IMR-90 (cell line): ENCODE measurements around the gene IGFBPL1. TPM values are rescaled to one million over a fixed set of nuclear protein-coding genes. Genes with fewer than 3 reads are reported as not detected.

Experiments
- ATAC-seq: fragments of 200-7000 bp; cut with Tn5 transposase; 2 replicates; pipeline ENCODE4 v1.9.1; 2020; ENCODE audit warnings: low read depth, mild to moderate bottlenecking, moderate library complexity
- BruUV-seq: library from RNA; stranded (reverse); fragments of 400-500 nt; replicated peaks from 2 replicates; lab custom pipeline; 2021; lab: Mats Ljungman, UMichigan
- CTCF ChIA-PET: fragments of 300-600 bp; formaldehyde crosslinking; extraction: SDS; loops from one replicate; lab custom pipeline; 2021; ENCODE audit warnings: antibody characterized with exemption; lab: Yijun Ruan, JAX
- POLR2A ChIA-PET: fragments of 300-600 bp; sonication (Branson Sonifier 250); formaldehyde crosslinking; loops from one replicate; lab custom pipeline; 2022; ENCODE audit warnings: antibody characterized with exemption; ENCODE audit not compliant: unreplicated experiment; lab: Charles Lee
- DNase-seq: peaks from one replicate; pipeline ENCODE4 v3.0.0; 2013
- H2AFZ ChIP-seq: replicated peaks from 2 replicates; pipeline ENCODE3; 2013; ENCODE audit warnings: low read length, mild to moderate bottlenecking; ENCODE audit not compliant: poor library complexity
- H2AK5ac ChIP-seq: 2 replicates; pipeline ENCODE4 v1.6.1; 2013; ENCODE audit warnings: low read depth, low read length, inconsistent platforms
- H2AK9ac ChIP-seq: replicated peaks from 2 replicates; pipeline ENCODE3; 2013; ENCODE audit warnings: mild to moderate bottlenecking, low read depth, low read length, moderate library complexity; ENCODE audit not compliant: poor library complexity
- H2BK120ac ChIP-seq: 2 replicates; pipeline ENCODE4 v1.6.1; 2013; ENCODE audit warnings: low read depth, low read length, inconsistent platforms
- H2BK15ac ChIP-seq: 3 replicates; pipeline ENCODE4 v1.6.1; 2013; ENCODE audit warnings: low read depth, low read length, inconsistent platforms
- H2BK20ac ChIP-seq: 2 replicates; pipeline ENCODE4 v1.6.1; 2013; ENCODE audit warnings: low read depth, mild to moderate bottlenecking, inconsistent platforms, low read length, moderate library complexity
- H2BK5ac ChIP-seq: 2 replicates; pipeline ENCODE4 v1.6.1; 2013; ENCODE audit warnings: mild to moderate bottlenecking, low read depth, low read length, inconsistent platforms; ENCODE audit not compliant: poor library complexity, severe bottlenecking
- H3K14ac ChIP-seq: replicated peaks from 2 replicates; pipeline ENCODE4 v1.6.1; 2013; ENCODE audit warnings: low read depth, low read length, inconsistent platforms
- H3K18ac ChIP-seq: 2 replicates; pipeline ENCODE4 v1.6.1; 2013; ENCODE audit warnings: low read depth, low read length, control low read depth
- H3K23ac ChIP-seq: 2 replicates; pipeline ENCODE4 v1.6.1; 2013; ENCODE audit warnings: low read depth, low read length, inconsistent platforms
- H3K27ac ChIP-seq: 2 replicates; pipeline ENCODE4 v1.5.1; 2013; ENCODE audit warnings: mild to moderate bottlenecking, control low read depth, low read length; ENCODE audit not compliant: insufficient read depth
- H3K27me3 ChIP-seq: 2 replicates; pipeline ENCODE4 v1.6.1; 2013; ENCODE audit warnings: low read length; ENCODE audit not compliant: control insufficient read depth, insufficient read depth
- H3K36me3 ChIP-seq: 2 replicates; pipeline ENCODE4 v1.6.1; 2013; ENCODE audit warnings: low read length, mixed read lengths; ENCODE audit not compliant: control insufficient read depth, insufficient read depth
- H3K4ac ChIP-seq: 2 replicates; pipeline ENCODE4 v1.6.1; 2013; ENCODE audit warnings: low read depth, low read length, inconsistent platforms
- H3K4me1 ChIP-seq: 2 replicates; pipeline ENCODE4 v1.6.1; 2013; ENCODE audit warnings: low read length, mixed read lengths; ENCODE audit not compliant: control insufficient read depth, insufficient read depth
- H3K4me2 ChIP-seq: 2 replicates; pipeline ENCODE4 v1.6.1; 2013; ENCODE audit warnings: low read depth, mild to moderate bottlenecking, control low read depth, low read length, moderate library complexity
- H3K4me3 ChIP-seq: 2 replicates; pipeline ENCODE4 v1.5.1; 2013; ENCODE audit warnings: low read depth, mild to moderate bottlenecking, control low read depth, low read length, moderate library complexity; ENCODE audit not compliant: insufficient read depth
- H3K56ac ChIP-seq: 2 replicates; pipeline ENCODE4 v1.6.1; 2013; ENCODE audit warnings: low read length, inconsistent platforms; ENCODE audit not compliant: insufficient read depth; ENCODE audit errors: extremely low read depth
- H3K79me1 ChIP-seq, 2 experiments: 2 replicates each; pipeline ENCODE4 v1.6.1; 2013; ENCODE audit warnings: low read length in 2 of 2, inconsistent platforms in 1 of 2, low read depth in 1 of 2
- H3K9ac ChIP-seq: 2 replicates; pipeline ENCODE4 v1.6.1; 2013; ENCODE audit warnings: low read depth, low read length, control low read depth
- H3K9me1 ChIP-seq: 2 replicates; pipeline ENCODE4 v1.6.1; 2013; ENCODE audit warnings: low read length, inconsistent platforms; ENCODE audit not compliant: insufficient read depth
- H3K9me3 ChIP-seq: 2 replicates; pipeline ENCODE4 v1.6.1; 2013; ENCODE audit warnings: low read length; ENCODE audit not compliant: control insufficient read depth, insufficient read depth
- H4K20me1 ChIP-seq: 2 replicates; pipeline ENCODE4 v1.6.1; 2013; ENCODE audit warnings: low read length, inconsistent platforms; ENCODE audit not compliant: insufficient read depth
- H4K5ac ChIP-seq: 2 replicates; pipeline ENCODE4 v1.6.1; 2013; ENCODE audit warnings: mild to moderate bottlenecking, low read depth, low read length, control low read depth
- H4K8ac ChIP-seq, 2 experiments: 2 replicates each; pipeline ENCODE4 v1.6.1; 2013; ENCODE audit warnings: low read depth in 2 of 2, low read length in 2 of 2, control low read depth in 1 of 2, inconsistent platforms in 1 of 2
- H4K91ac ChIP-seq: 2 replicates; pipeline ENCODE4 v1.6.1; 2013; ENCODE audit warnings: low read depth, low read length, inconsistent platforms; ENCODE audit not compliant: insufficient read depth
- BHLHE40 ChIP-seq: fragments of 150-350 bp; IDR thresholded peaks from 2 replicates; pipeline ENCODE4 v1.6.1; 2016; ENCODE audit warnings: mild to moderate bottlenecking, low read depth, low read length
- CEBPB ChIP-seq: IDR thresholded peaks from 2 replicates; pipeline ENCODE4 v1.6.1; 2012; ENCODE audit warnings: low read depth, low read length, improper control_type of control experiment
- CHD1 ChIP-seq: IDR thresholded peaks from 2 replicates; pipeline ENCODE4 v1.6.1; 2012; ENCODE audit warnings: low read depth, low read length, improper control_type of control experiment
- FOS ChIP-seq: fragments of 150-350 bp; IDR thresholded peaks from 2 replicates; pipeline ENCODE4 v1.6.1; 2016; ENCODE audit warnings: low read depth, low read length
- MAFK ChIP-seq: IDR thresholded peaks from 2 replicates; pipeline ENCODE4 v1.6.1; 2012; ENCODE audit warnings: low read depth, low read length, improper control_type of control experiment
- MAZ ChIP-seq: IDR thresholded peaks from 2 replicates; pipeline ENCODE4 v1.6.1; 2012; ENCODE audit warnings: low read depth, mild to moderate bottlenecking, low read length, improper control_type of control experiment, moderate library complexity, borderline replicate concordance
- MXI1 ChIP-seq: IDR thresholded peaks from 2 replicates; pipeline ENCODE4 v1.6.1; 2012; ENCODE audit warnings: low read depth, mild to moderate bottlenecking, low read length, moderate library complexity, borderline replicate concordance
- NFE2L2 ChIP-seq: fragments of 150-350 bp; IDR thresholded peaks from 2 replicates; pipeline ENCODE4 v1.6.1; 2016; ENCODE audit warnings: low read depth, mild to moderate bottlenecking, low read length
- RAD21 ChIP-seq: IDR thresholded peaks from 2 replicates; pipeline ENCODE4 v1.6.1; 2012; ENCODE audit warnings: low read length, improper control_type of control experiment
- RCOR1 ChIP-seq: IDR thresholded peaks from 2 replicates; pipeline ENCODE4 v1.6.1; 2012; ENCODE audit warnings: mild to moderate bottlenecking, low read length, improper control_type of control experiment; ENCODE audit not compliant: insufficient replicate concordance
- SMC3 ChIP-seq: fragments of 150-350 bp; IDR thresholded peaks from 2 replicates; pipeline ENCODE4 v1.6.1; 2016; ENCODE audit warnings: low read depth, mild to moderate bottlenecking, antibody characterized with exemption, low read length, moderate library complexity
- WGBS, 2 experiments: methylation state at CpG; one replicate each; pipeline versions ENCODE4 v1.1.5 to v1.1.7; 2013; ENCODE audit warnings: missing lambda C conversion rate in 2 of 2; ENCODE audit not compliant: insufficient read length in 1 of 2; ENCODE audit errors: extremely low coverage in 2 of 2; 5-methylcytosine and 5-hydroxymethylcytosine counted together
- dilution Hi-C: fragments of 300-500 bp; cut with HindIII; formaldehyde crosslinking; loops from one replicate; pipeline ENCODE4 v1.14.3; 2018; ENCODE audit warnings: low sequenced_read_pairs; ENCODE audit not compliant: unreplicated experiment
- in situ Hi-C: fragments of 300-500 bp; cut with MboI; formaldehyde crosslinking; loops from 3 replicates; pipeline ENCODE4 v1.14.3; 2019; ENCODE audit warnings: low sequenced_read_pairs, inconsistent platforms, mixed read lengths
- intact Hi-C: fragments of 100-400 bp; cut with micrococcal nuclease; formaldehyde crosslinking; loops from 2 replicates; pipeline ENCODE4 v1.10.0; 2022
- polyA plus RNA-seq, 3 experiments: library from polyadenylated mRNA; depleted of rRNA; stranded (reverse); fragments of >200 nt; gene quantifications; 2 replicates each; pipeline ENCODE4 v1.2.3, GENCODE V29; 2012; ENCODE audit warnings: low replicate concordance in 1 of 3
- total RNA-seq: library from RNA; depleted of rRNA; stranded (reverse); fragments of >200 nt; gene quantifications from 2 replicates; pipeline ENCODE4 v1.2.3, GENCODE V29; 2012
- TF ChIP-seq, protein P1 (sequence below): fragments of 150-350 bp; IDR thresholded peaks from 2 replicates; pipeline ENCODE4 v1.6.1; 2017; ENCODE audit warnings: mild to moderate bottlenecking, antibody characterized with exemption, low read length, low read depth
- TF ChIP-seq, protein P2 (sequence below): conservative IDR thresholded peaks from 2 replicates; pipeline ENCODE4 v1.5.1; 2012; ENCODE audit warnings: mild to moderate bottlenecking, low read depth, low read length, improper control_type of control experiment

Gene IGFBPL1
- total and polyA plus RNA-seq, 2 of the 4 experiments (the other 2 are of a cell fraction) = not detected

- ATAC-seq = no peak
- H4K20me1 ChIP-seq = no peaks in the 10 kb centered on the region
- H2BK120ac ChIP-seq = no peak overlapping the region
- WGBS, 2 experiments = 90% methylated on average over 2 of the region's 6 CpGs; no CpG with 5 or more reads in 1 of the 2 experiments
- no peaks in the 10 kb centered on the region for H3K79me1 ChIP-seq
- no peak overlapping the region for H2BK15ac ChIP-seq
- no peak overlapping the region for H3K27ac ChIP-seq
- H2AK9ac ChIP-seq = no peak overlapping the region
- dilution Hi-C loops (no loop called here), intact Hi-C loops (no loop called here), in situ Hi-C loops (loop anchor here (25.0 kb wide), 1 partner anchor 872 kb away; the partner anchor contains the start of gene POLR1E)
- H2AK5ac ChIP-seq = no peak overlapping the region
- H4K91ac ChIP-seq = no peak overlapping the region
- no peak overlapping the region for H2BK5ac ChIP-seq
- H3K9ac ChIP-seq = no peak overlapping the region
- no peak overlapping the region for H3K4me2 ChIP-seq
- no peaks in the 10 kb centered on the region for H3K9me1 ChIP-seq
- peaks cover 3% of the 10 kb centered on the region for H3K4me1 ChIP-seq
- no peak overlapping the region for H3K56ac ChIP-seq
- no peak overlapping the region for H3K4me3 ChIP-seq
- no peak for DNase-seq
- no peak overlapping the region for H3K23ac ChIP-seq
- no peak overlapping the region for H2AFZ ChIP-seq
- no peak overlapping the region for H4K5ac ChIP-seq
- H3K27me3 ChIP-seq = peaks cover 6% of the 10 kb centered on the region; the same call in 1 of the 2 replicates
- no peak overlapping the region for H4K8ac ChIP-seq
- ChIA-PET CTCF (no interaction called here), POLR2A (no interaction called here)
- H3K4ac ChIP-seq = no peak overlapping the region
- H3K36me3 ChIP-seq = no peaks in the 10 kb centered on the region
- H2BK20ac ChIP-seq = no peak overlapping the region
- no peak overlapping the region for H3K18ac ChIP-seq
- TF ChIP-seq NFE2L2 = no peak
- TF ChIP-seq MAFK = no peak
- TF ChIP-seq MXI1 = no peak
- TF ChIP-seq, protein P1, sequence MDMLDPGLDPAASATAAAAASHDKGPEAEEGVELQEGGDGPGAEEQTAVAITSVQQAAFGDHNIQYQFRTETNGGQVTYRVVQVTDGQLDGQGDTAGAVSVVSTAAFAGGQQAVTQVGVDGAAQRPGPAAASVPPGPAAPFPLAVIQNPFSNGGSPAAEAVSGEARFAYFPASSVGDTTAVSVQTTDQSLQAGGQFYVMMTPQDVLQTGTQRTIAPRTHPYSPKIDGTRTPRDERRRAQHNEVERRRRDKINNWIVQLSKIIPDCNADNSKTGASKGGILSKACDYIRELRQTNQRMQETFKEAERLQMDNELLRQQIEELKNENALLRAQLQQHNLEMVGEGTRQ = no peak
- TF ChIP-seq, protein P2, sequence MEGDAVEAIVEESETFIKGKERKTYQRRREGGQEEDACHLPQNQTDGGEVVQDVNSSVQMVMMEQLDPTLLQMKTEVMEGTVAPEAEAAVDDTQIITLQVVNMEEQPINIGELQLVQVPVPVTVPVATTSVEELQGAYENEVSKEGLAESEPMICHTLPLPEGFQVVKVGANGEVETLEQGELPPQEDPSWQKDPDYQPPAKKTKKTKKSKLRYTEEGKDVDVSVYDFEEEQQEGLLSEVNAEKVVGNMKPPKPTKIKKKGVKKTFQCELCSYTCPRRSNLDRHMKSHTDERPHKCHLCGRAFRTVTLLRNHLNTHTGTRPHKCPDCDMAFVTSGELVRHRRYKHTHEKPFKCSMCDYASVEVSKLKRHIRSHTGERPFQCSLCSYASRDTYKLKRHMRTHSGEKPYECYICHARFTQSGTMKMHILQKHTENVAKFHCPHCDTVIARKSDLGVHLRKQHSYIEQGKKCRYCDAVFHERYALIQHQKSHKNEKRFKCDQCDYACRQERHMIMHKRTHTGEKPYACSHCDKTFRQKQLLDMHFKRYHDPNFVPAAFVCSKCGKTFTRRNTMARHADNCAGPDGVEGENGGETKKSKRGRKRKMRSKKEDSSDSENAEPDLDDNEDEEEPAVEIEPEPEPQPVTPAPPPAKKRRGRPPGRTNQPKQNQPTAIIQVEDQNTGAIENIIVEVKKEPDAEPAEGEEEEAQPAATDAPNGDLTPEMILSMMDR = no peak
- no peak for TF ChIP-seq MAZ
- no peak for TF ChIP-seq RCOR1
- no peak for TF ChIP-seq SMC3
- no peak for TF ChIP-seq RAD21
- TF ChIP-seq BHLHE40 = no peak
- TF ChIP-seq CEBPB = no peak
- no peak for TF ChIP-seq CHD1
- no peak for TF ChIP-seq FOS
- no peaks in the 10 kb centered on the region for H3K9me3 ChIP-seq
- BruUV-seq = no TSS peak
- H3K14ac ChIP-seq = no peak overlapping the region
These were observed 65.0 kb downstream of the IGFBPL1 start for GRCh38 chr9:38359297-38359653.
